Body of pancreas (tissue), 4 donors: ENCODE data around the gene OR5T3. TPM values are rescaled to one million over a fixed set of nuclear protein-coding genes. Genes with fewer than 3 reads are reported as not detected.
"Not testable (repeated sequence)": the region's sequence is repeated elsewhere in the genome, so short reads cannot be mapped to it uniquely, and the experiment has no call there.

Experiments
- ATAC-seq: fragments of 150-250 bp; one replicate; pipeline ENCODE4 v1.9.1; 2016
- DNase-seq, 4 donors: peaks; one replicate each; pipeline ENCODE4 v3.0.0-alpha.2; 2019
- H3K27ac ChIP-seq, 4 donors: fragments of 200-600 bp; sonication (generic); 1 replicate in 3 of 4; 2 replicates in 1 of 4; pipeline versions ENCODE4 v1.5.1 to v1.6.1; 2016 to 2019; ENCODE audit warnings: mild to moderate bottlenecking in 1 of 4, mixed read lengths in 1 of 4, moderate library complexity in 1 of 4
- H3K27me3 ChIP-seq, 2 donors: fragments of 200-600 bp; sonication (generic); one replicate each; pipeline ENCODE4 v1.6.0; 2016; ENCODE audit warnings: mild to moderate bottlenecking in 1 of 2
- H3K36me3 ChIP-seq, 2 donors: fragments of 200-600 bp; sonication (generic); replicated peaks in 1 of 2; 2 replicates each; pipeline ENCODE4 v1.5.1; 2016; ENCODE audit warnings: low read depth in 2 of 2; ENCODE audit not compliant: insufficient read depth in 1 of 2
- H3K4me1 ChIP-seq: fragments of 200-600 bp; sonication (generic); one replicate; pipeline ENCODE4 v1.6.0; 2016
- H3K4me3 ChIP-seq, 2 donors: fragments of 200-600 bp; sonication (generic); 1 replicate in 1 of 2; 2 replicates in 1 of 2; pipeline ENCODE4 v1.5.1; 2016 to 2019
- H3K9me3 ChIP-seq, 3 donors: fragments of 200-600 bp; sonication (generic); 1 replicate in 2 of 3; 2 replicates in 1 of 3; pipeline ENCODE4 v1.5.1; 2016
- POLR2A ChIP-seq, 3 donors: fragments of 450-650 bp; IDR thresholded peaks; one replicate each; pipeline ENCODE4 v1.6.1; 2016; ENCODE audit warnings: antibody characterized with exemption in 3 of 3, mild to moderate bottlenecking in 2 of 3
- WGBS, 2 donors: methylation state at CpG; one replicate each; pipeline ENCODE4 v1.1.5; 2017; 5-methylcytosine and 5-hydroxymethylcytosine counted together
- intact Hi-C: fragments of 100-400 bp; cut with DNase I; formaldehyde crosslinking; loops from one replicate; pipeline ENCODE4 v1.15.1; 2023
- total RNA-seq, 2 donors: library from RNA; depleted of rRNA; stranded (reverse); fragments of >200 nt; gene quantifications; one replicate each; pipeline ENCODE4 v1.1.0, GENCODE V29; 2016
- TF ChIP-seq, protein P1 (sequence below), 7 experiments: fragments of 450-650 bp in 4 of 7; fragments of 200-600 bp in 3 of 7; sonication (generic) in 3 of 7; IDR thresholded peaks; one replicate each; pipeline ENCODE4 v1.5.1; 2016 to 2019; ENCODE audit warnings: antibody characterized with exemption in 7 of 7

The OR5T3 gene
- total RNA-seq = not detected

DNA sequence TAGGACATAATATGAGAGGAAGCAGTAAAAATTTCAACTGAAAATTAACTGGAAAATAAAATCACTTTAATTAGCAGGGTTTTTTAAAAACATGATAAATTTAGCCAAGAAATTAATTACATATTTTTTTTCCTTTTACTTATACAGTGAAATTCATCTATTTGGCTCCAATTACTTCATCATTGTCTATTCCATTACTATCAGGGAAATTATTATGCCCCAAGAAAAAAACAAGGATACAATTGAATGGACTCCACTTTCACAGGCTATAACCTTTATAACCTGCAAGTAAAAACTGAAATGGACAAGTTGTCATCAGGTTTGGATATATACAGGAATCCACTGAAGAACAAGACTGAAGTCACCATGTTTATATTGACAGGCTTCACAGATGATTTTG lies at the start of gene OR5T3:
OR5T3 (plus strand) TSS at position 301 of the 400 bp plus-strand sequence; CDS start at position 301, 0 bp downstream.
- Histone ChIP-seq H3K4me3 (no peak within 1 kb of the TSS), H3K27me3 (no peaks in the 10 kb centered on the region), H3K36me3 (no peaks in the 10 kb centered on the region), H3K4me1 (no peaks in the 10 kb centered on the region), H3K27ac (no peak within 1 kb of the TSS), H3K9me3 (no peaks in the 10 kb centered on the region)
- DNase-seq (no peak), ATAC-seq (no peak)
- intact Hi-C loops = no loop called here
- TF ChIP-seq POLR2A (IDR thresholded peaks at IDR 0.05) = no peak
- TF ChIP-seq, protein P1, sequence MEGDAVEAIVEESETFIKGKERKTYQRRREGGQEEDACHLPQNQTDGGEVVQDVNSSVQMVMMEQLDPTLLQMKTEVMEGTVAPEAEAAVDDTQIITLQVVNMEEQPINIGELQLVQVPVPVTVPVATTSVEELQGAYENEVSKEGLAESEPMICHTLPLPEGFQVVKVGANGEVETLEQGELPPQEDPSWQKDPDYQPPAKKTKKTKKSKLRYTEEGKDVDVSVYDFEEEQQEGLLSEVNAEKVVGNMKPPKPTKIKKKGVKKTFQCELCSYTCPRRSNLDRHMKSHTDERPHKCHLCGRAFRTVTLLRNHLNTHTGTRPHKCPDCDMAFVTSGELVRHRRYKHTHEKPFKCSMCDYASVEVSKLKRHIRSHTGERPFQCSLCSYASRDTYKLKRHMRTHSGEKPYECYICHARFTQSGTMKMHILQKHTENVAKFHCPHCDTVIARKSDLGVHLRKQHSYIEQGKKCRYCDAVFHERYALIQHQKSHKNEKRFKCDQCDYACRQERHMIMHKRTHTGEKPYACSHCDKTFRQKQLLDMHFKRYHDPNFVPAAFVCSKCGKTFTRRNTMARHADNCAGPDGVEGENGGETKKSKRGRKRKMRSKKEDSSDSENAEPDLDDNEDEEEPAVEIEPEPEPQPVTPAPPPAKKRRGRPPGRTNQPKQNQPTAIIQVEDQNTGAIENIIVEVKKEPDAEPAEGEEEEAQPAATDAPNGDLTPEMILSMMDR (IDR thresholded peaks at IDR 0.05) = no peak

DNA sequence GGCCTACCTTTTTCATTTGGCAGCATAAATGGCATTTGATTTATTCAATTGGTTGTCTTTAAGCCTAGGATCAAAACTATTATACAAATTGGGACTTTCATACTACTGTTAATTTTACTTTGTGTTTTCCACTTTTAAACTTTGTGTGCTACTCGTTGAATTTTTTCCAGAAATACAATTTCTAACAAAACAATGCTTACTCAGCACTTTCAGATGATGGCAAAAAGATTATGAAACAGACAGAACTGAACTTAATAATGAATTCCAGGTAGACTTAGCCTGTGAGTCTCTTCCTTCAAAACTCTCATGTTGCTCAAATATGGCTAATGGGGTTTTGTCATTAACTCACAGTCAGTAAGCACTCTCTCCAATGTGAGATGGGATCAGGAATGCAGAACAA lies 44.3 kb upstream of the OR5T3 start:
- H3K4me3 ChIP-seq = no peak overlapping the region
- no peaks in the 10 kb centered on the region for H3K27me3 ChIP-seq
- ATAC-seq (no peak), DNase-seq (no peak)
- no peaks in the 10 kb centered on the region for H3K4me1 ChIP-seq
- intact Hi-C loops = no loop called here
- 30 to 50% methylated on average over 1 of the region's 1 CpG for WGBS, 2 donors
- no peak overlapping the region for H3K27ac ChIP-seq
- H3K36me3 ChIP-seq = no peaks in the 10 kb centered on the region
- no peak for TF ChIP-seq POLR2A (IDR thresholded peaks at IDR 0.05)
- TF ChIP-seq, protein P1 (IDR thresholded peaks at IDR 0.05) = no peak
- no peaks in the 10 kb centered on the region for H3K9me3 ChIP-seq

DNA sequence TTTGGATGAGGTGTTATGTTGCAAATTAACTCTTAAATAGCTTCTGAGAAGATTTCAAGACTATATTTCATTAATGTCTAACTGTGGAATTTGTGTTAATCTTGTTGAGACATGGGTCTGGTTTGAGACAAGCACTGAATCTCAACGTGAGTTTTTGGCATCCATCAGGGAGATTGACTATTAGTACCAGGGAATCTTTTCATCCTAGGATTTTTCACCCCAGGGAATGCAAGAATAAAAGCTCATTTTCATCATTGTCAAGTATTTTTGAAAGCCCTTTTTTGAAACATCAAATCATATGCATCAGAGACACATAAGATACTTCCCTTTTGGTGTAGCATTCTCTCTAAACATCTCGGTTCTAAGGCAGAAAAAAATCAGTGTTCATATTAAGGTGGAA lies 37.5 kb upstream of the OR5T3 start:
- Histone ChIP-seq H3K4me3 (no peak overlapping the region), H3K36me3 (no peaks in the 10 kb centered on the region), H3K27me3 (no peaks in the 10 kb centered on the region), H3K4me1 (no peaks in the 10 kb centered on the region), H3K27ac (no peak overlapping the region), H3K9me3 (peaks cover 0 to 3% (median 0%) of the 10 kb centered on the region in 3 donors)
- TF ChIP-seq, protein P1 (IDR thresholded peaks at IDR 0.05) = no peak
- TF ChIP-seq POLR2A (IDR thresholded peaks at IDR 0.05) = no peak
- 22 to 44% methylated on average over 2 of the region's 2 CpGs for WGBS, 2 donors
- intact Hi-C loops = no loop called here
- ATAC-seq (no peak), DNase-seq (no peak)

DNA sequence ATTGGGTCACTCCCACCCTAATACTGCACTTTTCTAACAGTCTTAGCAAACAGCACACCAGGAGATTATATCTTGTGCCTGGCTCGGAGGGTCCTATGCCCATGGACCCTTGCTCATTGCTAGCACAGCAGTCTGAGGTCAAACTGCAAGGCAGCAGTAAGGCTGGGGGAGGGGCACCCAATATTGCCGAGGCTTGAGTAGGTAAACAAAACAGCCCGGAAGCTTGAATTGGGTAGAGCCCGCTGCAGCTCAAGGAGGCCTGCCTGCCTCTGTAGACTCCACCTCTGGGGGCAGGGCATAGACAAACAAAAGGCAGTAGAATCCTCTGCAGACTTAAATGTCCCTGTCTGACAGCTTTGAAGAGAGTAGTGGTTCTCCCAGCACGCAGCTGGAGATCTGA lies 32.3 kb upstream of the OR5T3 start:
- DNase-seq, H3K27me3 ChIP-seq, H3K4me3 ChIP-seq, ATAC-seq, H3K36me3 ChIP-seq, H3K27ac ChIP-seq, H3K4me1 ChIP-seq, intact Hi-C loops, H3K9me3 ChIP-seq: not testable (repeated sequence)
- 59 to 76% methylated on average over 3 to 5 of the region's 5 CpGs for WGBS, 2 donors

DNA sequence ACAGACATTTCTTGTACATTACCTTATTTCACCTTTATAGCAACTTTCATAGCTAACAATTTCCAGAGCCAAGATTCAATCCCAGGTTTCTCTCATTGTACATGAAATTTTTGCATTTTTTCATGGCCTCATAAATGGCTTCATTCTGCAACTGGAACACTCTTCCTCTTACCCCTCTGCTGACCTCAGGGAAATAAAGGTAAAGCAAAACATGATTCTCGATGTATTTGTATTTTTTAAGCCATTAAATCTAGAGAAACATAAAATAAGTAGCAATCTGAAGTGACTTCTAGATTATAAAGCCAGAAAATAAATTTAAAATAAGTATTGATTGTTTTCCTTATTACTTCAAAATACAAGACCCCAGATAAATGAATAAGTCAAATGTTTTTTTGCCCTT lies 17.9 kb upstream of the OR5T3 start, which contains the start of gene OR5T2:
OR5T2 (minus strand) TSS at position 101 of the 400 bp plus-strand sequence. CDS start 1,193 bp downstream, outside the sequence.
- Histone ChIP-seq H3K9me3 (no peaks in the 10 kb centered on the region), H3K4me1 (no peaks in the 10 kb centered on the region), H3K27me3 (no peaks in the 10 kb centered on the region), H3K27ac (no peak within 1 kb of the TSS), H3K4me3 (no peak within 1 kb of the TSS), H3K36me3 (no peaks in the 10 kb centered on the region)
- no peak for TF ChIP-seq POLR2A (IDR thresholded peaks at IDR 0.05)
- TF ChIP-seq, protein P1 (IDR thresholded peaks at IDR 0.05) = no peak
- ATAC-seq (no peak), DNase-seq (no peak)
- WGBS, 2 donors = 30 to 46% methylated on average over 1 of the region's 1 CpG
- intact Hi-C loops = no loop called here
